Neutrophil (primary cell): Measurements from ENCODE around the gene PHGDH.

Source experiments
- H3K27ac ChIP-seq: fragments of 200-600 bp; sonication (generic); 2 replicates; pipeline ENCODE4 v1.5.1; 2016; ENCODE audit warnings: mild to moderate bottlenecking, moderate library complexity
- H3K27me3 ChIP-seq: fragments of 200-600 bp; sonication (generic); 2 replicates; pipeline ENCODE4 v1.6.0; 2016; ENCODE audit warnings: mild to moderate bottlenecking
- H3K36me3 ChIP-seq: fragments of 200-600 bp; sonication (generic); 2 replicates; pipeline ENCODE4 v1.5.1; 2017
- H3K4me1 ChIP-seq, 2 experiments: fragments of 200-600 bp in 1 of 2; sonication (generic) in 1 of 2; 1 replicate in 1 of 2; 2 replicates in 1 of 2; pipeline versions ENCODE4 v1.5.1 to v1.6.1; 2013 to 2016; ENCODE audit warnings: low read depth in 1 of 2, low read length in 1 of 2, mild to moderate bottlenecking in 1 of 2, moderate library complexity in 1 of 2; ENCODE audit not compliant: control insufficient read depth in 1 of 2, insufficient read depth in 1 of 2
- H3K4me3 ChIP-seq, 2 experiments: fragments of 200-600 bp in 1 of 2; sonication (generic) in 1 of 2; 1 replicate in 1 of 2; 2 replicates in 1 of 2; pipeline ENCODE4 v1.5.1; 2013 to 2016; ENCODE audit warnings: low read depth in 1 of 2, low read length in 1 of 2, mild to moderate bottlenecking in 1 of 2, moderate library complexity in 1 of 2
- H3K9me3 ChIP-seq: fragments of 200-600 bp; sonication (generic); 2 replicates; pipeline ENCODE4 v1.5.1; 2016
- CTCF ChIP-seq: fragments of 200-600 bp; sonication (generic); IDR thresholded peaks from 2 replicates; pipeline ENCODE4 v1.5.1; 2016; ENCODE audit warnings: antibody characterized with exemption

PHGDH gene

GRCh38 chr1:119712342-119713038 is 756 bp downstream of the PHGDH start:
- peaks cover 11 to 15% of the 10 kb centered on the region in 2 experiments for H3K4me1 ChIP-seq
- no peaks in the 10 kb centered on the region for H3K36me3 ChIP-seq
- H3K27ac ChIP-seq = no peak overlapping the region
- no peak for TF ChIP-seq CTCF
- H3K9me3 ChIP-seq = no peaks in the 10 kb centered on the region
- H3K4me3 ChIP-seq = peak overlapping the region; percentile 40 to 43
- H3K27me3 ChIP-seq = peaks cover 54% of the 10 kb centered on the region

- no peaks in the 10 kb centered on the region for H3K36me3 ChIP-seq
- H3K4me1 ChIP-seq = peaks cover 11 to 15% of the 10 kb centered on the region in 2 experiments
- no peak overlapping the region for H3K27ac ChIP-seq
- H3K9me3 ChIP-seq = no peaks in the 10 kb centered on the region
- TF ChIP-seq CTCF = no peak
- H3K27me3 ChIP-seq = peaks cover 54% of the 10 kb centered on the region
- H3K4me3 ChIP-seq = no peak overlapping the region
These were observed 1.5 kb downstream of the PHGDH start for GRCh38 chr1:119713039-119713748.

GRCh38 chr1:119713749-119714456 is 2.2 kb downstream of the PHGDH start:
- Histone ChIP-seq H3K27me3 (peaks cover 50% of the 10 kb centered on the region), H3K4me3 (no peak overlapping the region), H3K4me1 (peaks cover 11 to 15% of the 10 kb centered on the region in 2 experiments), H3K36me3 (no peaks in the 10 kb centered on the region), H3K9me3 (no peaks in the 10 kb centered on the region), H3K27ac (no peak overlapping the region)
- no peak for TF ChIP-seq CTCF

GRCh38 chr1:119714583-119714982 is 2.8 kb downstream of the PHGDH start:
- peaks cover 45% of the 10 kb centered on the region for H3K27me3 ChIP-seq
- no peak overlapping the region for H3K27ac ChIP-seq
- TF ChIP-seq CTCF = no peak
- peaks cover 11 to 15% of the 10 kb centered on the region in 2 experiments for H3K4me1 ChIP-seq
- H3K36me3 ChIP-seq = no peaks in the 10 kb centered on the region
- no peaks in the 10 kb centered on the region for H3K9me3 ChIP-seq
- H3K4me3 ChIP-seq = no peak overlapping the region

GRCh38 chr1:119715542-119715941 is 3.8 kb downstream of the PHGDH start:
- Histone ChIP-seq H3K9me3 (no peaks in the 10 kb centered on the region), H3K4me1 (peaks cover 11 to 15% of the 10 kb centered on the region in 2 experiments), H3K27me3 (peaks cover 36% of the 10 kb centered on the region), H3K4me3 (no peak overlapping the region), H3K36me3 (no peaks in the 10 kb centered on the region), H3K27ac (no peak overlapping the region)
- TF ChIP-seq CTCF = no peak
